ENCODE data around the gene LINGO3. TPM values are rescaled to one million over a fixed set of nuclear protein-coding genes. Genes with fewer than 3 reads are reported as not detected.

The LINGO3 gene
- total and polyA plus RNA-seq, 2 of the 4 experiments (the other 2 are of a cell fraction) = not detected

GRCh38 chr19:2334986-2335846, 27.3 kb upstream of the LINGO3 start (continued):
- TF ChIP-seq, protein P1, sequence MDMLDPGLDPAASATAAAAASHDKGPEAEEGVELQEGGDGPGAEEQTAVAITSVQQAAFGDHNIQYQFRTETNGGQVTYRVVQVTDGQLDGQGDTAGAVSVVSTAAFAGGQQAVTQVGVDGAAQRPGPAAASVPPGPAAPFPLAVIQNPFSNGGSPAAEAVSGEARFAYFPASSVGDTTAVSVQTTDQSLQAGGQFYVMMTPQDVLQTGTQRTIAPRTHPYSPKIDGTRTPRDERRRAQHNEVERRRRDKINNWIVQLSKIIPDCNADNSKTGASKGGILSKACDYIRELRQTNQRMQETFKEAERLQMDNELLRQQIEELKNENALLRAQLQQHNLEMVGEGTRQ (IDR thresholded peaks at IDR 0.05; ENCODE audit: low read depth, low read length) = no peak

GRCh38 chr19:2334426-2334825, 26.5 kb upstream of the LINGO3 start:
- H4K5ac ChIP-seq (ENCODE audit: low read depth, low read length) = no peak overlapping the region
- H3K36me3 ChIP-seq (ENCODE audit: control insufficient read depth, insufficient read depth, low read length) = peaks cover 3% of the 10 kb centered on the region; the same call in 1 of the 2 replicates
- TF ChIP-seq MAZ (IDR thresholded peaks at IDR 0.05; ENCODE audit: borderline replicate concordance, low read depth, low read length) = no peak
- TF ChIP-seq POLR2A (IDR thresholded peaks at IDR 0.05; ENCODE audit: low read depth, low read length) = no peak
- TF ChIP-seq CTCF (conservative IDR thresholded peaks at IDR 0.05; ENCODE audit: low read depth, low read length) = no peak
- TF ChIP-seq FOS (IDR thresholded peaks at IDR 0.05; ENCODE audit: low read depth, low read length) = no peak
- TF ChIP-seq MAFK (IDR thresholded peaks at IDR 0.05; ENCODE audit: low read depth, low read length) = no peak
- no peak for TF ChIP-seq BHLHE40 (IDR thresholded peaks at IDR 0.05; ENCODE audit: low read depth, low read length)
- no peak for TF ChIP-seq NFE2L2 (IDR thresholded peaks at IDR 0.05; ENCODE audit: low read depth, low read length)
- TF ChIP-seq, protein P2, sequence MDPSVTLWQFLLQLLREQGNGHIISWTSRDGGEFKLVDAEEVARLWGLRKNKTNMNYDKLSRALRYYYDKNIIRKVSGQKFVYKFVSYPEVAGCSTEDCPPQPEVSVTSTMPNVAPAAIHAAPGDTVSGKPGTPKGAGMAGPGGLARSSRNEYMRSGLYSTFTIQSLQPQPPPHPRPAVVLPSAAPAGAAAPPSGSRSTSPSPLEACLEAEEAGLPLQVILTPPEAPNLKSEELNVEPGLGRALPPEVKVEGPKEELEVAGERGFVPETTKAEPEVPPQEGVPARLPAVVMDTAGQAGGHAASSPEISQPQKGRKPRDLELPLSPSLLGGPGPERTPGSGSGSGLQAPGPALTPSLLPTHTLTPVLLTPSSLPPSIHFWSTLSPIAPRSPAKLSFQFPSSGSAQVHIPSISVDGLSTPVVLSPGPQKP (IDR thresholded peaks at IDR 0.05; ENCODE audit: borderline replicate concordance, low read depth, low read length) = no peak
- no peak for TF ChIP-seq RFX5 (IDR thresholded peaks at IDR 0.05; ENCODE audit: low read depth, low read length)
- no peak for TF ChIP-seq SMC3 (IDR thresholded peaks at IDR 0.05; ENCODE audit: low read depth, low read length)
- TF ChIP-seq, protein P1 (IDR thresholded peaks at IDR 0.05; ENCODE audit: low read depth, low read length) = no peak
- no peaks in the 10 kb centered on the region for H3K27me3 ChIP-seq (ENCODE audit: control insufficient read depth, insufficient read depth, low read length)
- ATAC-seq (ENCODE audit: low read depth) (no peak), DNase-seq (no peak)
- peaks cover 3% of the 10 kb centered on the region for H3K4me1 ChIP-seq (ENCODE audit: control insufficient read depth, insufficient read depth, low read length)
- H2AK5ac ChIP-seq (ENCODE audit: low read depth, low read length) = no peak overlapping the region
- ChIA-PET POLR2A (ENCODE audit: unreplicated experiment) (no interaction called here), CTCF (no interaction called here)
- in situ Hi-C loops (cut with MboI; ENCODE audit: low sequenced_read_pairs) (no loop called here), dilution Hi-C loops (cut with HindIII; ENCODE audit: low sequenced_read_pairs, unreplicated experiment) (no loop called here), intact Hi-C loops (cut with micrococcal nuclease) (no loop called here)
- H2AFZ ChIP-seq (replicated peaks; ENCODE audit: low read length, poor library complexity) = no peak overlapping the region
- no peak overlapping the region for H2BK15ac ChIP-seq (ENCODE audit: low read depth, low read length)
- H4K8ac ChIP-seq (ENCODE audit: low read depth in 2 of 2, low read length in 2 of 2) = no peak overlapping the region
- no peak overlapping the region for H3K4ac ChIP-seq (ENCODE audit: low read depth, low read length)
- no peak overlapping the region for H3K9ac ChIP-seq (ENCODE audit: low read depth, low read length)
- no TSS peak for BruUV-seq (replicated peaks)
- H3K79me1 ChIP-seq (ENCODE audit: low read depth in 1 of 2, low read length in 2 of 2) = peaks cover 33 to 70% of the 10 kb centered on the region in 2 experiments
- H3K23ac ChIP-seq (ENCODE audit: low read depth, low read length) = no peak overlapping the region
- WGBS, 2 experiments (ENCODE audit: extremely low coverage in 2 of 2, insufficient read length in 1 of 2) = 97% methylated on average over 19 of the region's 27 CpGs; no CpG with 5 or more reads in 1 of the 2 experiments
- no peak overlapping the region for H2BK5ac ChIP-seq (ENCODE audit: low read depth, low read length, poor library complexity, severe bottlenecking)
- H3K18ac ChIP-seq (ENCODE audit: low read depth, low read length) = no peak overlapping the region
- no peak overlapping the region for H3K14ac ChIP-seq (replicated peaks; ENCODE audit: low read depth, low read length)
- H3K4me3 ChIP-seq (ENCODE audit: insufficient read depth, low read depth, low read length) = no peak overlapping the region
- no peak overlapping the region for H3K4me2 ChIP-seq (ENCODE audit: low read depth, low read length)
- no peak overlapping the region for H3K27ac ChIP-seq (ENCODE audit: insufficient read depth, low read length)
- no peak overlapping the region for H3K56ac ChIP-seq (ENCODE audit: extremely low read depth, insufficient read depth, low read length)
- H4K20me1 ChIP-seq (ENCODE audit: insufficient read depth, low read length) = peaks cover 41% of the 10 kb centered on the region
- no peak overlapping the region for H2AK9ac ChIP-seq (replicated peaks; ENCODE audit: low read depth, low read length, poor library complexity)
- H2BK120ac ChIP-seq (ENCODE audit: low read depth, low read length) = no peak overlapping the region
- peaks cover 13% of the 10 kb centered on the region for H3K9me1 ChIP-seq (ENCODE audit: insufficient read depth, low read length)
- H3K9me3 ChIP-seq (ENCODE audit: control insufficient read depth, insufficient read depth, low read length) = no peaks in the 10 kb centered on the region
- H4K91ac ChIP-seq (ENCODE audit: insufficient read depth, low read depth, low read length) = no peak overlapping the region
- H2BK20ac ChIP-seq (ENCODE audit: low read depth, low read length) = no peak overlapping the region
